ENCODE data around the gene TECPR2. TPM values are rescaled to one million over a fixed set of nuclear protein-coding genes. Genes with fewer than 3 reads are reported as not detected.

The TECPR2 gene
- total and polyA plus RNA-seq, 2 of the 13 experiments (the other 11 are each of a cell fraction or from before 2014, with no cell fraction given) = 3.5 to 5.7 TPM

DNA sequence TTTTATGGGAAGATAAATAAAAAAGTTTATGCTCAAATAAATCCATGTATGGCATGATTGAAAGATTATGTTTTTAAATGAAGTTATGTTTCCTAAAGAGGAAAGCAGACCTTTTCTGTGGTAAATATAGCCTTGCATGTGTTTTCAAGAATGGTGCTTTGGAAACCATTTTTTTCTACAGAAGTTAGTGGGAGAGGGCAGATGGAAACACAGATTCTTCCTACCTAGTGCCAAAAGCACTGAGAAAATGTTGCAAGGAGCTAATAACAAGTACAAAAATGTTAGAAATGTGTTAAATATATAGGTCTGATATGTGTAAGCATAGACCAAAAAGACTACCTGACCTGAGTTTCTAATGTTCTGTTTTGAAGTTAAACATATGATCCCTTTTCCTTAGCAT, 24.3 kb downstream of the TECPR2 start (continued):
- TF ChIP-seq, protein P1, sequence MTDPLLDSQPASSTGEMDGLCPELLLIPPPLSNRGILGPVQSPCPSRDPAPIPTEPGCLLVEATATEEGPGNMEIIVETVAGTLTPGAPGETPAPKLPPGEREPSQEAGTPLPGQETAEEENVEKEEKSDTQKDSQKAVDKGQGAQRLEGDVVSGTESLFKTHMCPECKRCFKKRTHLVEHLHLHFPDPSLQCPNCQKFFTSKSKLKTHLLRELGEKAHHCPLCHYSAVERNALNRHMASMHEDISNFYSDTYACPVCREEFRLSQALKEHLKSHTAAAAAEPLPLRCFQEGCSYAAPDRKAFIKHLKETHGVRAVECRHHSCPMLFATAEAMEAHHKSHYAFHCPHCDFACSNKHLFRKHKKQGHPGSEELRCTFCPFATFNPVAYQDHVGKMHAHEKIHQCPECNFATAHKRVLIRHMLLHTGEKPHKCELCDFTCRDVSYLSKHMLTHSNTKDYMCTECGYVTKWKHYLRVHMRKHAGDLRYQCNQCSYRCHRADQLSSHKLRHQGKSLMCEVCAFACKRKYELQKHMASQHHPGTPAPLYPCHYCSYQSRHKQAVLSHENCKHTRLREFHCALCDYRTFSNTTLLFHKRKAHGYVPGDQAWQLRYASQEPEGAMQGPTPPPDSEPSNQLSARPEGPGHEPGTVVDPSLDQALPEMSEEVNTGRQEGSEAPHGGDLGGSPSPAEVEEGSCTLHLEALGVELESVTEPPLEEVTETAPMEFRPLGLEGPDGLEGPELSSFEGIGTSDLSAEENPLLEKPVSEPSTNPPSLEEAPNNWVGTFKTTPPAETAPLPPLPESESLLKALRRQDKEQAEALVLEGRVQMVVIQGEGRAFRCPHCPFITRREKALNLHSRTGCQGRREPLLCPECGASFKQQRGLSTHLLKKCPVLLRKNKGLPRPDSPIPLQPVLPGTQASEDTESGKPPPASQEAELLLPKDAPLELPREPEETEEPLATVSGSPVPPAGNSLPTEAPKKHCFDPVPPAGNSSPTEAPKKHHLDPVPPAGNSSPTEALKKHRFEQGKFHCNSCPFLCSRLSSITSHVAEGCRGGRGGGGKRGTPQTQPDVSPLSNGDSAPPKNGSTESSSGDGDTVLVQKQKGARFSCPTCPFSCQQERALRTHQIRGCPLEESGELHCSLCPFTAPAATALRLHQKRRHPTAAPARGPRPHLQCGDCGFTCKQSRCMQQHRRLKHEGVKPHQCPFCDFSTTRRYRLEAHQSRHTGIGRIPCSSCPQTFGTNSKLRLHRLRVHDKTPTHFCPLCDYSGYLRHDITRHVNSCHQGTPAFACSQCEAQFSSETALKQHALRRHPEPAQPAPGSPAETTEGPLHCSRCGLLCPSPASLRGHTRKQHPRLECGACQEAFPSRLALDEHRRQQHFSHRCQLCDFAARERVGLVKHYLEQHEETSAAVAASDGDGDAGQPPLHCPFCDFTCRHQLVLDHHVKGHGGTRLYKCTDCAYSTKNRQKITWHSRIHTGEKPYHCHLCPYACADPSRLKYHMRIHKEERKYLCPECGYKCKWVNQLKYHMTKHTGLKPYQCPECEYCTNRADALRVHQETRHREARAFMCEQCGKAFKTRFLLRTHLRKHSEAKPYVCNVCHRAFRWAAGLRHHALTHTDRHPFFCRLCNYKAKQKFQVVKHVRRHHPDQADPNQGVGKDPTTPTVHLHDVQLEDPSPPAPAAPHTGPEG (CRISPR knock-in tag; IDR thresholded peaks at IDR 0.05) = no peak
- TF ChIP-seq MXD4 (CRISPR knock-in tag; IDR thresholded peaks at IDR 0.05) = no peak
- TF ChIP-seq DNMT3B (CRISPR knock-in tag; conservative IDR thresholded peaks at IDR 0.05) = no peak
- no peak for TF ChIP-seq MAFG (CRISPR knock-in tag; IDR thresholded peaks at IDR 0.05)

DNA sequence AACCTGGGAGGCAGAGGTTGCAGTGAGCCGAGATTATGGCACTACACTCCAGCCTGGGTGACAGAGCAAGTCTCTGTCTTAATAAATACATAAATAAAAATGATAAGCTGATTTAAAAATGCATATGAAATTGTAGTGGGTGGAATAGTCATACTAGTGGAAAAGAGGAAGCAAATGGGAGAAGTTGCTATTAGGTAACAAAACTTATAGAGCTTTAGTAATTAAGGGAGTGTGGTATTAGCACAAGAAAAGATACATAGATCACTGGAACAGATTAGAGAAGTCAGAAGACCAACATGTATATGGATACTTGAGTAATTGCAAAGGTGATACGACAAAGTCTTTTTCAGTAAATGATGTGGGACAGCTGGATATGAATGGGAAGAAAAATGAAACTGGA, 26.5 kb downstream of the TECPR2 start:
- ATAC-seq = no peak
- POLR2A ChIA-PET = no interaction called here
- no peak for TF ChIP-seq KLF16 (CRISPR knock-in tag; IDR thresholded peaks at IDR 0.05)
- no peak for TF ChIP-seq HNRNPL (IDR thresholded peaks at IDR 0.05; ENCODE audit: low read depth, low read length)
- no peak for TF ChIP-seq SP140L (CRISPR knock-in tag; IDR thresholded peaks at IDR 0.05; ENCODE audit: borderline replicate concordance)
- no peak for TF ChIP-seq ZFP62 (CRISPR knock-in tag; IDR thresholded peaks at IDR 0.05)
- TF ChIP-seq ZMAT3 (CRISPR knock-in tag; conservative IDR thresholded peaks at IDR 0.05) = no peak
- TF ChIP-seq, protein P2, sequence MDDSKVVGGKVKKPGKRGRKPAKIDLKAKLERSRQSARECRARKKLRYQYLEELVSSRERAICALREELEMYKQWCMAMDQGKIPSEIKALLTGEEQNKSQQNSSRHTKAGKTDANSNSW (CRISPR knock-in tag; IDR thresholded peaks at IDR 0.05; ENCODE audit: borderline replicate concordance) = no peak
- no peak for TF ChIP-seq ZNF326 (CRISPR knock-in tag; IDR thresholded peaks at IDR 0.05; ENCODE audit: borderline replicate concordance)
- no peak for TF ChIP-seq ZSCAN29 (CRISPR knock-in tag; conservative IDR thresholded peaks at IDR 0.05)
- TF ChIP-seq, protein P3, sequence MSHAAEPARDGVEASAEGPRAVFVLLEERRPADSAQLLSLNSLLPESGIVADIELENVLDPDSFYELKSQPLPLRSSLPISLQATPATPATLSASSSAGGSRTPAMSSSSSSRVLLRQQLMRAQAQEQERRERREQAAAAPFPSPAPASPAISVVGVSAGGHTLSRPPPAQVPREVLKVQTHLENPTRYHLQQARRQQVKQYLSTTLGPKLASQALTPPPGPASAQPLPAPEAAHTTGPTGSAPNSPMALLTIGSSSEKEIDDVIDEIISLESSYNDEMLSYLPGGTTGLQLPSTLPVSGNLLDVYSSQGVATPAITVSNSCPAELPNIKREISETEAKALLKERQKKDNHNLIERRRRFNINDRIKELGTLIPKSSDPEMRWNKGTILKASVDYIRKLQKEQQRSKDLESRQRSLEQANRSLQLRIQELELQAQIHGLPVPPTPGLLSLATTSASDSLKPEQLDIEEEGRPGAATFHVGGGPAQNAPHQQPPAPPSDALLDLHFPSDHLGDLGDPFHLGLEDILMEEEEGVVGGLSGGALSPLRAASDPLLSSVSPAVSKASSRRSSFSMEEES (CRISPR knock-in tag; IDR thresholded peaks at IDR 0.05) = no peak
- TF ChIP-seq, protein P4, sequence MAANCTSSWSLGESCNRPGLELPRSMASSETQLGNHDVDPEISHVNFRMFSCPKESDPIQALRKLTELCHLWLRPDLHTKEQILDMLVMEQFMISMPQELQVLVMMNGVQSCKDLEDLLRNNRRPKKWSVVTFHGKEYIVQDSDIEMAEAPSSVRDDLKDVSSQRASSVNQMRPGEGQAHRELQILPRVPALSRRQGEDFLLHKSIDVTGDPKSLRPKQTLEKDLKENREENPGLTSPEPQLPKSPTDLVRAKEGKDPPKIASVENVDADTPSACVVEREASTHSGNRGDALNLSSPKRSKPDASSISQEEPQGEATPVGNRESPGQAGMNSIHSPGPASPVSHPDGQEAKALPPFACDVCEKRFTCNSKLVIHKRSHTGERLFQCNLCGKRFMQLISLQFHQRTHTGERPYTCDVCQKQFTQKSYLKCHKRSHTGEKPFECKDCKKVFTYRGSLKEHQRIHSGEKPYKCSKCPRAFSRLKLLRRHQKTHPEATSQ (CRISPR knock-in tag; IDR thresholded peaks at IDR 0.05; ENCODE audit: borderline replicate concordance) = no peak

More for the DNA sequence above, 26.5 kb downstream of the TECPR2 start:
- Histone ChIP-seq H3K4me3 (replicated peaks in 1 of 3; ENCODE audit: insufficient read depth in 1 of 3, low read depth in 2 of 3, low read length in 3 of 3) (no peak overlapping the region; a peak in 1 of 6 replicates), H3K9me3 (ENCODE audit: low read length) (no peaks in the 10 kb centered on the region), H3K79me2 (ENCODE audit: insufficient read depth, low read length) (no peaks in the 10 kb centered on the region), H3K27me3 (ENCODE audit: control insufficient read depth in 1 of 2, insufficient read depth in 2 of 2, low read length in 2 of 2) (no peaks in the 10 kb centered on the region), H3K27ac (ENCODE audit: extremely low read length, insufficient read depth, low read length) (peak overlapping the region; percentile 61), H3K4me1 (ENCODE audit: insufficient read depth, low read length) (peaks cover 24% of the 10 kb centered on the region), H3K4me2 (ENCODE audit: low read depth, low read length) (0 out of 2 replicates have a peak overlapping the region, but pooled peaks have one; percentile 18), H3K36me3 (replicated peaks in 1 of 2; ENCODE audit: control insufficient read depth in 1 of 2, insufficient read depth in 2 of 2, low read length in 2 of 2) (no peaks in the 10 kb centered on the region), H3K9ac (ENCODE audit: insufficient read depth, low read depth, low read length) (no peak overlapping the region), H2AFZ (ENCODE audit: low read length) (no peak overlapping the region), H4K20me1 (ENCODE audit: insufficient read depth, low read length) (no peaks in the 10 kb centered on the region)
- FAIRE-seq (no peak), DNase-seq (ENCODE audit: low spot score) (no peak)
- BruUV-seq (replicated peaks) = no TSS peak
- intact Hi-C loops (cut with micrococcal nuclease; ENCODE audit: unreplicated experiment) (no loop called here), in situ Hi-C loops (cut with HindIII; ENCODE audit: extremely low pct_ligation_motif_present, low pct_unique_long_range_greater_than_20kb) (no loop called here)
- WGBS (ENCODE audit: low lambda C conversion rate) = 97% methylated on average over 2 of the region's 2 CpGs
- CTCF ChIA-PET (ENCODE audit: low intra/inter-chr PET ratio, low total read pairs) = no interaction called here
